HepG2 (cell line): Measurements from ENCODE around the gene ZNF749. TPM values are rescaled to one million over a fixed set of nuclear protein-coding genes. Genes with fewer than 3 reads are reported as not detected.

Source experiments
- ELF4 ChIP-seq: sonication (generic); formaldehyde crosslinking; IDR thresholded peaks from 2 replicates; pipeline ENCODE4 v1.5.0; 2020; ENCODE audit warnings: missing genetic modification reagents, mild to moderate bottlenecking, moderate library complexity, borderline replicate concordance
- GTF2F1 ChIP-seq: fragments of 150-350 bp; IDR thresholded peaks from 2 replicates; pipeline ENCODE4 v1.6.1; 2014; ENCODE audit warnings: low read length
- HNRNPK ChIP-seq: fragments of 200-400 bp; formaldehyde crosslinking; IDR thresholded peaks from 2 replicates; pipeline ENCODE4 v1.6.1; 2018; ENCODE audit warnings: low read length, low read depth, moderate library complexity, mild to moderate bottlenecking; ENCODE audit not compliant: poor library complexity, severe bottlenecking
- LCORL ChIP-seq, 2 experiments: fragments of 450-650 bp in 1 of 2; sonication (generic) in 1 of 2; formaldehyde crosslinking in 1 of 2; IDR thresholded peaks; 2 replicates each; pipeline versions ENCODE4 v1.5.0 to v1.6.1; 2017 to 2020; ENCODE audit warnings: antibody characterized with exemption in 1 of 2, missing genetic modification reagents in 1 of 2
- PAX8 ChIP-seq: sonication (generic); formaldehyde crosslinking; IDR thresholded peaks from 2 replicates; pipeline ENCODE4 v1.8.0; 2022; ENCODE audit warnings: mild to moderate bottlenecking, missing genetic modification reagents, borderline replicate concordance
- POLR2AphosphoS2 ChIP-seq: IDR thresholded peaks from 2 replicates; pipeline ENCODE4 v1.6.1; 2011; ENCODE audit warnings: low read depth, low read length, improper control_type of control experiment
- RARA ChIP-seq: IDR thresholded peaks from 2 replicates; pipeline ENCODE4 v1.6.1; 2016; ENCODE audit warnings: missing genetic modification reagents, missing compliant biosample characterization
- SIN3A ChIP-seq: IDR thresholded peaks from 2 replicates; pipeline ENCODE4 v1.6.1; 2011; ENCODE audit warnings: low read depth, mild to moderate bottlenecking, control low read depth, low read length, borderline replicate concordance
- SOX13 ChIP-seq, 3 experiments: fragments of 450-650 bp in 1 of 3; sonication (generic) in 1 of 3; formaldehyde crosslinking in 1 of 3; IDR thresholded peaks in 2 of 3; conservative IDR thresholded peaks in 1 of 3; 2 replicates each; pipeline versions ENCODE4 v1.5.0 to v1.6.1; 2016 to 2020; ENCODE audit warnings: antibody characterized with exemption in 1 of 3, mild to moderate bottlenecking in 1 of 3, missing compliant biosample characterization in 1 of 3, missing genetic modification reagents in 1 of 3, moderate library complexity in 1 of 3
- TBX2 ChIP-seq: sonication (generic); formaldehyde crosslinking; IDR thresholded peaks from 2 replicates; pipeline ENCODE4 v1.5.0; 2020; ENCODE audit warnings: missing genetic modification reagents, mild to moderate bottlenecking, borderline replicate concordance
- TCF7 ChIP-seq: sonication (generic); IDR thresholded peaks from 2 replicates; pipeline ENCODE4 v1.6.1; 2016; ENCODE audit warnings: antibody characterized with exemption, low read depth
- ZBTB1 ChIP-seq: sonication (generic); formaldehyde crosslinking; IDR thresholded peaks from 2 replicates; pipeline ENCODE4 v1.4.0; 2020; ENCODE audit warnings: missing genetic modification reagents, borderline replicate concordance
- ZBTB20 ChIP-seq: sonication (generic); formaldehyde crosslinking; IDR thresholded peaks from 2 replicates; pipeline ENCODE4 v1.8.1; 2023; ENCODE audit warnings: missing genetic modification reagents, low read depth, mild to moderate bottlenecking, borderline replicate concordance
- ZNF30 ChIP-seq: sonication (generic); formaldehyde crosslinking; IDR thresholded peaks from 2 replicates; pipeline ENCODE4 v1.5.0; 2020; ENCODE audit warnings: mild to moderate bottlenecking, missing genetic modification reagents
- ZNF333 ChIP-seq: sonication (generic); formaldehyde crosslinking; IDR thresholded peaks from 2 replicates; pipeline ENCODE4 v1.4.0; 2020; ENCODE audit warnings: mild to moderate bottlenecking, missing genetic modification reagents, borderline replicate concordance
- ZNF33A ChIP-seq: sonication (generic); formaldehyde crosslinking; IDR thresholded peaks from 2 replicates; pipeline ENCODE4 v1.5.1; 2020; ENCODE audit warnings: missing genetic modification reagents, mild to moderate bottlenecking, moderate library complexity, borderline replicate concordance
- ZNF558 ChIP-seq: sonication (generic); formaldehyde crosslinking; IDR thresholded peaks from 2 replicates; pipeline ENCODE4 v1.9.0; 2022; ENCODE audit warnings: mild to moderate bottlenecking, missing genetic modification reagents, borderline replicate concordance
- ZNF597 ChIP-seq: sonication (generic); formaldehyde crosslinking; IDR thresholded peaks from 2 replicates; pipeline ENCODE4 v1.5.0; 2020; ENCODE audit warnings: missing genetic modification reagents
- ZNF614 ChIP-seq: IDR thresholded peaks from 2 replicates; pipeline ENCODE4 v1.6.1; 2018; ENCODE audit warnings: missing biosample characterization, missing genetic modification reagents, inconsistent platforms, borderline replicate concordance
- ZSCAN29 ChIP-seq: sonication (generic); formaldehyde crosslinking; conservative IDR thresholded peaks from 2 replicates; pipeline ENCODE4 v1.4.0; 2020; ENCODE audit warnings: mild to moderate bottlenecking, missing genetic modification reagents
- polyA plus RNA-seq, 8 experiments: library from polyadenylated mRNA; depleted of rRNA in 3 of 8; stranded (reverse) in 7 of 8; unstranded in 1 of 8; fragments of >200 nt; fragmentation: Illumina TruSeq in 4 of 8; extraction: Trizol in 4 of 8; gene quantifications; 2 replicates each; pipeline versions ENCODE4 v1.2.1 to v1.2.3, GENCODE V29; 2011 to 2016; ENCODE audit warnings: low read depth in 4 of 8, missing spikeins in 1 of 8, mixed read lengths in 1 of 8; ENCODE audit not compliant: insufficient read depth in 1 of 8
- total RNA-seq, 5 experiments: library from RNA; depleted of rRNA; stranded (reverse); fragments of >200 nt; fragmentation: Illumina TruSeq; extraction: Trizol; gene quantifications; 2 replicates each; pipeline ENCODE4 v1.2.3, GENCODE V29; 2016; ENCODE audit warnings: low read depth in 1 of 5
- TF ChIP-seq, protein P1 (sequence below): sonication (generic); formaldehyde crosslinking; IDR thresholded peaks from 2 replicates; pipeline ENCODE4 v1.5.0; 2020; ENCODE audit warnings: missing genetic modification reagents, mild to moderate bottlenecking, borderline replicate concordance
- TF ChIP-seq, protein P2 (sequence below): sonication (generic); formaldehyde crosslinking; IDR thresholded peaks from 2 replicates; pipeline ENCODE4 v1.4.0; 2020; ENCODE audit warnings: mild to moderate bottlenecking, missing genetic modification reagents
- TF ChIP-seq, protein P3 (sequence below): IDR thresholded peaks from 2 replicates; pipeline ENCODE4 v1.6.1; 2016; ENCODE audit warnings: low read depth

Gene ZNF749
- total and polyA plus RNA-seq, 2 of the 13 experiments (the other 11 are each of a cell fraction or from before 2014, with no cell fraction given): 18.9 to 21.0 TPM

GRCh38 chr19:57389730-57390598 is 45.2 kb upstream of the ZNF749 start, which contains the start of gene ZNF548 (continued):
- TF ChIP-seq ZNF597 (CRISPR knock-in tag): no peak
- TF ChIP-seq ZSCAN29 (CRISPR knock-in tag): no peak
- TF ChIP-seq TBX2: no peak
- no peak for TF ChIP-seq ZNF30
- TF ChIP-seq ZBTB1 (CRISPR knock-in tag): no peak
- TF ChIP-seq GTF2F1: peak; percentile 8; the same call in 1 of the 2 replicates
- no peak for TF ChIP-seq SOX13 (IDR thresholded peaks at IDR 0.05)
- no peak; a peak in 1 of 4 replicates for TF ChIP-seq SOX13 (CRISPR knock-in tag; conservative IDR thresholded peaks at IDR 0.05 in 1 of 2, IDR thresholded peaks at IDR 0.05 in 1 of 2)
- no peak for TF ChIP-seq HNRNPK
- TF ChIP-seq PAX8 (CRISPR knock-in tag): no peak
- no peak; the same call in 1 of the 2 replicates for TF ChIP-seq POLR2AphosphoS2
- no peak for TF ChIP-seq TCF7
- peak; percentile 65; the same call in 1 of the 2 replicates for TF ChIP-seq ZNF333
- TF ChIP-seq ZNF558 (CRISPR knock-in tag): no peak
- TF ChIP-seq, protein P1, sequence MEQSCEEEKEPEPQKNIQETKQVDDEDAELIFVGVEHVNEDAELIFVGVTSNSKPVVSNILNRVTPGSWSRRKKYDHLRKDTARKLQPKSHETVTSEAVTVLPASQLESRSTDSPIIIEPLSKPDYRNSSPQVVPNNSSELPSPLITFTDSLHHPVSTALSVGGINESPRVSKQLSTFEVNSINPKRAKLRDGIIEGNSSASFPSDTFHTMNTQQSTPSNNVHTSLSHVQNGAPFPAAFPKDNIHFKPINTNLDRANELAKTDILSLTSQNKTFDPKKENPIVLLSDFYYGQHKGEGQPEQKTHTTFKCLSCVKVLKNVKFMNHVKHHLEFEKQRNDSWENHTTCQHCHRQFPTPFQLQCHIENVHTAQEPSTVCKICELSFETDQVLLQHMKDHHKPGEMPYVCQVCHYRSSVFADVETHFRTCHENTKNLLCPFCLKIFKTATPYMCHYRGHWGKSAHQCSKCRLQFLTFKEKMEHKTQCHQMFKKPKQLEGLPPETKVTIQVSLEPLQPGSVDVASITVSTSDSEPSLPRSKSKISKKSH: peak; percentile 90
- no peak for TF ChIP-seq ELF4 (CRISPR knock-in tag)
- no peak for TF ChIP-seq ZNF33A (CRISPR knock-in tag)
- no peak for TF ChIP-seq LCORL (IDR thresholded peaks at IDR 0.05)
- TF ChIP-seq LCORL (CRISPR knock-in tag; IDR thresholded peaks at IDR 0.05): peak; percentile 38; the same call in 1 of the 2 replicates
- TF ChIP-seq, protein P2, sequence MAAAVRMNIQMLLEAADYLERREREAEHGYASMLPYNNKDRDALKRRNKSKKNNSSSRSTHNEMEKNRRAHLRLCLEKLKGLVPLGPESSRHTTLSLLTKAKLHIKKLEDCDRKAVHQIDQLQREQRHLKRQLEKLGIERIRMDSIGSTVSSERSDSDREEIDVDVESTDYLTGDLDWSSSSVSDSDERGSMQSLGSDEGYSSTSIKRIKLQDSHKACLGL (CRISPR knock-in tag): peak; percentile 72; the same call in 1 of the 2 replicates
- 0 out of 2 replicates have a peak, but pooled peaks have one; percentile 62 for TF ChIP-seq ZNF614 (CRISPR knock-in tag)
- peak; percentile 57; the same call in 1 of the 2 replicates for TF ChIP-seq ZBTB20
- TF ChIP-seq RARA (CRISPR knock-in tag): no peak
- peak; percentile 76 for TF ChIP-seq SIN3A
- TF ChIP-seq, protein P3, sequence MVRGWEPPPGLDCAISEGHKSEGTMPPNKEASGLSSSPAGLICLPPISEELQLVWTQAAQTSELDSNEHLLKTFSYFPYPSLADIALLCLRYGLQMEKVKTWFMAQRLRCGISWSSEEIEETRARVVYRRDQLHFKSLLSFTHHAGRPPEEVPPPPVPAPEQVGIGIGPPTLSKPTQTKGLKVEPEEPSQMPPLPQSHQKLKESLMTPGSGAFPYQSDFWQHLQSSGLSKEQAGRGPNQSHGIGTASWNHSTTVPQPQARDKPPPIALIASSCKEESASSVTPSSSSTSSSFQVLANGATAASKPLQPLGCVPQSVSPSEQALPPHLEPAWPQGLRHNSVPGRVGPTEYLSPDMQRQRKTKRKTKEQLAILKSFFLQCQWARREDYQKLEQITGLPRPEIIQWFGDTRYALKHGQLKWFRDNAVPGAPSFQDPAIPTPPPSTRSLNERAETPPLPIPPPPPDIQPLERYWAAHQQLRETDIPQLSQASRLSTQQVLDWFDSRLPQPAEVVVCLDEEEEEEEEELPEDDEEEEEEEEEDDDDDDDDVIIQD (CRISPR knock-in tag): peak; percentile 56; the same call in 1 of the 2 replicates
